B cell (primary cell): ENCODE measurements around the gene ACAD10. TPM values are rescaled to one million over a fixed set of nuclear protein-coding genes. Genes with fewer than 3 reads are reported as not detected.
A peak's percentile ranks its signal among the peaks of the same experiment; 100 is the strongest.

Experiments used
- ATAC-seq: fragments of 200-7000 bp; cut with Tn5 transposase; one replicate; pipeline ENCODE4 v1.10.0; 2021; ENCODE audit warnings: low read depth, mild to moderate bottlenecking, moderate number of reproducible peaks, moderate library complexity
- CTCF ChIA-PET: fragments of 350-600 bp; sonication (Branson Sonifier 250); formaldehyde crosslinking; loops from one replicate; lab custom pipeline; 2021; ENCODE audit warnings: antibody characterized with exemption, inconsistent platforms; lab: Charles Lee
- POLR2A ChIA-PET: fragments of 350-600 bp; sonication (Branson Sonifier 250); formaldehyde crosslinking; loops from one replicate; lab custom pipeline; 2021; ENCODE audit warnings: antibody characterized with exemption; lab: Charles Lee
- DNase-seq: peaks from one replicate; pipeline ENCODE4 v3.0.0; 2013
- H2AFZ ChIP-seq: 2 replicates; pipeline ENCODE4 v1.6.1; 2012; ENCODE audit warnings: mild to moderate bottlenecking, low read depth, low read length; ENCODE audit not compliant: insufficient read depth, poor library complexity, severe bottlenecking
- H3K27ac ChIP-seq, 2 donors: 1 replicate in 1 of 2; 2 replicates in 1 of 2; pipeline ENCODE4 v1.5.1; 2012 to 2013; ENCODE audit warnings: low read length in 2 of 2, mild to moderate bottlenecking in 2 of 2, moderate library complexity in 1 of 2
- H3K27me3 ChIP-seq, 4 experiments: fragments of 200-600 bp in 1 of 4; sonication (generic) in 1 of 4; replicated peaks in 1 of 4; 1 replicate in 2 of 4; 2 replicates in 2 of 4; pipeline versions ENCODE4 v1.6.1 to v1.7.0; 2013 to 2016; ENCODE audit warnings: low read length in 3 of 4, mild to moderate bottlenecking in 2 of 4, mixed read lengths in 1 of 4, moderate library complexity in 1 of 4; ENCODE audit not compliant: insufficient read depth in 4 of 4, control insufficient read depth in 3 of 4; ENCODE audit errors: control extremely low read depth in 1 of 4
- H3K36me3 ChIP-seq, 2 experiments: replicated peaks in 1 of 2; 1 replicate in 1 of 2; 2 replicates in 1 of 2; pipeline versions ENCODE4 v1.6.1 to v1.7.1; 2013; ENCODE audit warnings: low read length in 1 of 2; ENCODE audit not compliant: insufficient read depth in 2 of 2, control insufficient read depth in 1 of 2; ENCODE audit errors: control extremely low read depth in 1 of 2, extremely low read depth in 1 of 2
- H3K4me1 ChIP-seq, 2 donors: fragments of 200-600 bp in 1 of 2; sonication (generic) in 1 of 2; 1 replicate in 1 of 2; 2 replicates in 1 of 2; pipeline versions ENCODE4 v1.5.1 to v1.6.1; 2013 to 2017; ENCODE audit warnings: low read length in 2 of 2; ENCODE audit not compliant: control insufficient read depth in 2 of 2, insufficient read depth in 2 of 2
- H3K4me2 ChIP-seq: replicated peaks from 2 replicates; pipeline ENCODE3; 2012; ENCODE audit warnings: mild to moderate bottlenecking, low read depth, low read length; ENCODE audit not compliant: poor library complexity, severe bottlenecking
- H3K4me3 ChIP-seq, 5 experiments: fragments of 200-600 bp in 1 of 5; sonication (generic) in 1 of 5; 1 replicate in 3 of 5; 2 replicates in 2 of 5; pipeline versions ENCODE4 v1.5.1 to v1.7.0; 2011 to 2016; ENCODE audit warnings: low read length in 4 of 5, mild to moderate bottlenecking in 4 of 5, low read depth in 2 of 5, control low read depth in 1 of 5, moderate library complexity in 1 of 5; ENCODE audit not compliant: insufficient read depth in 1 of 5; ENCODE audit errors: control extremely low read depth in 1 of 5, extremely low read depth in 1 of 5
- H3K79me2 ChIP-seq: fragments of 200-600 bp; sonication (generic); one replicate; pipeline ENCODE4 v1.6.0; 2016; ENCODE audit warnings: low read length; ENCODE audit not compliant: control insufficient read depth, insufficient read depth
- H3K9ac ChIP-seq: fragments of 200-600 bp; sonication (generic); 2 replicates; pipeline ENCODE4 v1.6.1; 2017; ENCODE audit warnings: mild to moderate bottlenecking, low read length, moderate library complexity
- H3K9me3 ChIP-seq, 3 donors: one replicate each; pipeline versions ENCODE4 v1.6.1 to v1.7.1; 2013; ENCODE audit warnings: low read length in 2 of 3; ENCODE audit not compliant: control insufficient read depth in 2 of 3, insufficient read depth in 1 of 3; ENCODE audit errors: control extremely low read depth in 1 of 3
- H4K20me1 ChIP-seq: 2 replicates; pipeline ENCODE4 v1.6.0; 2012; ENCODE audit warnings: mild to moderate bottlenecking, low read length; ENCODE audit not compliant: insufficient read depth, control insufficient read depth, poor library complexity, severe bottlenecking
- H3K27ac Mint-ChIP-seq: one replicate; pipeline ENCODE4 v1.8.0; 2021; ENCODE audit warnings: mixed read lengths
- H3K27me3 Mint-ChIP-seq: one replicate; pipeline ENCODE4 v1.8.0; 2021; ENCODE audit warnings: mixed read lengths
- H3K4me1 Mint-ChIP-seq: one replicate; pipeline ENCODE4 v1.8.0; 2021; ENCODE audit warnings: mixed read lengths
- H3K4me3 Mint-ChIP-seq: one replicate; pipeline ENCODE4 v1.8.0; 2021; ENCODE audit warnings: mixed read lengths
- H3K9me3 Mint-ChIP-seq: one replicate; pipeline ENCODE4 v1.8.0; 2022; ENCODE audit warnings: mixed read lengths; ENCODE audit not compliant: insufficient read depth
- EZH2 ChIP-seq: IDR thresholded peaks from 2 replicates; pipeline ENCODE4 v1.6.1; 2012; ENCODE audit warnings: borderline replicate concordance, low read depth, mild to moderate bottlenecking, moderate library complexity, low read length; ENCODE audit not compliant: insufficient read depth, poor library complexity, severe bottlenecking
- WGBS: methylation state at CpG from one replicate; pipeline ENCODE4 v1.1.5; 2013; ENCODE audit warnings: missing lambda C conversion rate; ENCODE audit not compliant: insufficient coverage; 5-methylcytosine and 5-hydroxymethylcytosine counted together
- intact Hi-C: fragments of 100-400 bp; cut with micrococcal nuclease; formaldehyde crosslinking; loops from one replicate; pipeline ENCODE4 v1.10.0; 2022
- polyA minus RNA-seq: library from RNA; depleted of rRNA, polyadenylated mRNA; stranded (reverse); fragments of >200 nt; gene quantifications from 2 replicates; pipeline ENCODE4 v1.2.3, GENCODE V29; 2012
- polyA plus RNA-seq: library from polyadenylated mRNA; depleted of rRNA; stranded (reverse); fragments of >200 nt; gene quantifications from 2 replicates; pipeline ENCODE4 v1.2.3, GENCODE V29; 2012
- total RNA-seq, 2 donors: library from RNA; stranded (reverse); fragments of 120-200 nt in 1 of 2; gene quantifications; 1 replicate in 1 of 2; 2 replicates in 1 of 2; pipeline versions ENCODE4 v1.2.3 to v1.2.4, GENCODE V29; 2013 to 2022
- TF ChIP-seq, protein P1 (sequence below): fragments of 200-600 bp; IDR thresholded peaks from one replicate; pipeline ENCODE4 v1.8.0; 2022; ENCODE audit warnings: antibody characterized with exemption, mild to moderate bottlenecking

Gene ACAD10
- 48.6 and 55.3 TPM in 2 replicates for total RNA-seq
- total RNA-seq (2013) = 22.0 TPM
- polyA plus RNA-seq = 38.1 and 40.0 TPM in 2 replicates
- 19.3 and 30.4 TPM in 2 replicates for polyA minus RNA-seq

DNA sequence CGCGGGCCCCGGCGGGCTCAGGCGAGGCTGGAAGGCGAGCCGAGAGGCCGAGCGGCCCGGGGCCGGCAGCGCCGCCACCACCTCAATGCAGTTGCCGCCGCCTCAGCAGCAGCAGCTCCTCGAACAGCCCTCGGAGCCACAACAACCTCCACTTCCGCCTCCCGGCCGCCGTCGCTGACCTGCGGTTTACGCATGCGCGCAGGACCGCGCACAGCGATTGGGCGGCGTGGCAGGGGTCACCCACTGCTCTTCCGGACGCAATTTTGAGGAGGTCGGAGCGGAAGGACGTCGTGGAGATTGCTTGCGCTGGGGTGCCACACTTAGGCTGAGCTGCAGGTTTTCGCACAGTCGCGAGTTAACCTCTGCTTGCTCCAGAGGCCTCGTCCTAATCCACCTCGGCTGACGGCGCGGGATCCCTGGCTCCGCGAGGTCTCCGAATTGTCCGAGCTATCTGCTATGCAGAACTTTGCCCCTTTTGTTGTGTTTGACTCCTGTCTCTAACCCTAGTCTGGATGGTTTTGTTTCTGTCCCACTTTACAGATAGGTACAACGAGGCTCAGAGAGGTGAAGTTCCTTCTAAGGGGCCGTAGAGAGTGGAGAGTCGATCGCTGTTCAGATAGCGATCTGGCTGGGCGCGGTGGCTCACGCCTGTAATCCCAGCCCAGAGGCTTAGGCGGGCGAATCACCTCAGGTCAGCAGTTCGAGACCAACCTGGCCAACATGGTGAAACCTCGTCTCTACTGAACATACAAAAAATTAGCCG, at the start of gene ACAD10, which contains the start of gene BRAP:
Gene ACAD10, plus strand, starts transcription at position 243 of the 763 bp plus-strand sequence. CDS start 6,657 bp downstream, outside the sequence.
Gene BRAP, minus strand, starts transcription at position 146 of the 763 bp plus-strand sequence. CDS start 164 bp downstream, outside the sequence.
- Histone ChIP-seq H3K9ac (peak within 1 kb of the TSS; percentile 91), H3K79me2 (peaks cover 56% of the 10 kb centered on the region), H3K4me1 (peaks cover 23 to 24% of the 10 kb centered on the region in 2 donors), H4K20me1 (peaks cover 4% of the 10 kb centered on the region), H3K27ac (peak within 1 kb of the TSS; percentile 61 to 80), H3K9me3 (no peaks in the 10 kb centered on the region), H3K4me3 (peak within 1 kb of the TSS; percentile 76 to 96 (median 95)), H3K36me3 (peaks cover 0 to 13% of the 10 kb centered on the region in 2 experiments), H3K27me3 (no peaks in the 10 kb centered on the region), H2AFZ (peak within 1 kb of the TSS; percentile 94), H3K4me2 (peak within 1 kb of the TSS; percentile 88)
- intact Hi-C loops = loop anchor here (1.0 to 10.0 kb wide), 4 partner anchors 81 to 729 kb away; partner anchors contain the start of genes ALDH2, ATXN2 and PTPN11
- DNase-seq (peak; percentile 97), ATAC-seq (peak; percentile 95)
- H3K9me3 Mint-ChIP-seq = no peaks in the 10 kb centered on the region
- H3K4me3 Mint-ChIP-seq = peak within 1 kb of the TSS; percentile 96
- no peak for TF ChIP-seq EZH2
- TF ChIP-seq, protein P1, sequence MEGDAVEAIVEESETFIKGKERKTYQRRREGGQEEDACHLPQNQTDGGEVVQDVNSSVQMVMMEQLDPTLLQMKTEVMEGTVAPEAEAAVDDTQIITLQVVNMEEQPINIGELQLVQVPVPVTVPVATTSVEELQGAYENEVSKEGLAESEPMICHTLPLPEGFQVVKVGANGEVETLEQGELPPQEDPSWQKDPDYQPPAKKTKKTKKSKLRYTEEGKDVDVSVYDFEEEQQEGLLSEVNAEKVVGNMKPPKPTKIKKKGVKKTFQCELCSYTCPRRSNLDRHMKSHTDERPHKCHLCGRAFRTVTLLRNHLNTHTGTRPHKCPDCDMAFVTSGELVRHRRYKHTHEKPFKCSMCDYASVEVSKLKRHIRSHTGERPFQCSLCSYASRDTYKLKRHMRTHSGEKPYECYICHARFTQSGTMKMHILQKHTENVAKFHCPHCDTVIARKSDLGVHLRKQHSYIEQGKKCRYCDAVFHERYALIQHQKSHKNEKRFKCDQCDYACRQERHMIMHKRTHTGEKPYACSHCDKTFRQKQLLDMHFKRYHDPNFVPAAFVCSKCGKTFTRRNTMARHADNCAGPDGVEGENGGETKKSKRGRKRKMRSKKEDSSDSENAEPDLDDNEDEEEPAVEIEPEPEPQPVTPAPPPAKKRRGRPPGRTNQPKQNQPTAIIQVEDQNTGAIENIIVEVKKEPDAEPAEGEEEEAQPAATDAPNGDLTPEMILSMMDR = no peak
- peaks cover 31% of the 10 kb centered on the region for H3K4me1 Mint-ChIP-seq
- WGBS = under 1% methylated on average over 62 of the region's 63 CpGs
- CTCF ChIA-PET = interaction anchor here (1.0 to 3.3 kb wide), 7 partner anchors 11 to 289 kb away, joined by 3 to 17 read pairs (median 4); partner anchors contain the start of gene MAPKAPK5
- no peaks in the 10 kb centered on the region for H3K27me3 Mint-ChIP-seq
- POLR2A ChIA-PET = interaction anchor here (0.8 to 1.1 kb wide), 3 partner anchors 75 to 156 kb away, joined by 3 to 4 read pairs (median 4); partner anchors contain the start of gene MAPKAPK5
- peak within 1 kb of the TSS; percentile 97 for H3K27ac Mint-ChIP-seq
